Endothelial cell (in vitro differentiated cells): ENCODE data around the gene TDRD7. TPM values are rescaled to one million over a fixed set of nuclear protein-coding genes. Genes with fewer than 3 reads are reported as not detected.
A peak's percentile ranks its signal among the peaks of the same experiment; 100 is the strongest.

ENCODE experiments used
- DNase-seq: peaks from one replicate; pipeline ENCODE4 v3.0.0; 2021; ENCODE audit warnings: low spot score
- H3K27ac Mint-ChIP-seq: one replicate; pipeline ENCODE4 v1.8.0; 2021; ENCODE audit warnings: mixed read lengths, inconsistent platforms; ENCODE audit not compliant: unreplicated experiment
- H3K27me3 Mint-ChIP-seq: one replicate; pipeline ENCODE4 v1.8.0; 2021; ENCODE audit warnings: mild to moderate bottlenecking, moderate library complexity, mixed read lengths, inconsistent platforms; ENCODE audit not compliant: unreplicated experiment
- H3K36me3 Mint-ChIP-seq: one replicate; pipeline ENCODE4 v1.8.0; 2021; ENCODE audit warnings: mild to moderate bottlenecking, low read depth, mixed read lengths, inconsistent platforms; ENCODE audit not compliant: unreplicated experiment
- H3K4me1 Mint-ChIP-seq: one replicate; pipeline ENCODE4 v1.8.0; 2021; ENCODE audit warnings: mild to moderate bottlenecking, mixed read lengths, inconsistent platforms; ENCODE audit not compliant: unreplicated experiment
- H3K4me3 Mint-ChIP-seq: one replicate; pipeline ENCODE4 v1.8.0; 2021; ENCODE audit warnings: mild to moderate bottlenecking, mixed read lengths, inconsistent platforms; ENCODE audit not compliant: unreplicated experiment
- H3K9me3 Mint-ChIP-seq: one replicate; pipeline ENCODE4 v1.8.0; 2021; ENCODE audit warnings: mixed read lengths, inconsistent platforms; ENCODE audit not compliant: unreplicated experiment
- total RNA-seq: library from RNA; stranded (reverse); fragmentation: NEBNext Ultra II Directional; extraction: Animal tissue kit (Norgen Biotek cat#: 25700); gene quantifications from one replicate; pipeline ENCODE4 v1.2.1, GENCODE V29; 2021; ENCODE audit not compliant: unreplicated experiment
- TF ChIP-seq, protein P1 (sequence below): fragments of 200-600 bp; sonication (generic); IDR thresholded peaks from one replicate; pipeline ENCODE4 v1.5.0; 2021; ENCODE audit warnings: antibody characterized with exemption; ENCODE audit not compliant: unreplicated experiment

Gene TDRD7
- total RNA-seq, 1 donor from 2014 or later, result 17.5 TPM

DNA sequence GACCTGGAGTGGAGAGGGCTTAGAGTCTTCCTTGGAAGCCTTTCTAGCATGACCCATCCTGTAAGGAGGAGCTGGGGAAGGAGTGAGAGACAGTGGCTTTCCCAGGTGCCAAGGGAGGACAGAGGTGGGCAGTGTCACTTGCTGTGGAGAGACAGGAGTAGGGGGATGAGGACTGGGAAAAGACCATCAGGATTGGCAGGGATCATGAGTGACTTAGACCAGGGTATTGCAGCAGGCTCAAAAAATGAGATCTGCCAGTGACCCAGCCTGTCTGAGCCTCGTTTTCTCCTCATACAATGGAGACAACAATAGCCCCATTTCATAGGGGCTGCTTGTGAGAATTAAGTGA, 91.9 kb downstream of the TDRD7 start:
- no peak for DNase-seq
- H3K27ac Mint-ChIP-seq, result no peak overlapping the region
- peaks cover 21% of the 10 kb centered on the region for H3K4me1 Mint-ChIP-seq

DNA sequence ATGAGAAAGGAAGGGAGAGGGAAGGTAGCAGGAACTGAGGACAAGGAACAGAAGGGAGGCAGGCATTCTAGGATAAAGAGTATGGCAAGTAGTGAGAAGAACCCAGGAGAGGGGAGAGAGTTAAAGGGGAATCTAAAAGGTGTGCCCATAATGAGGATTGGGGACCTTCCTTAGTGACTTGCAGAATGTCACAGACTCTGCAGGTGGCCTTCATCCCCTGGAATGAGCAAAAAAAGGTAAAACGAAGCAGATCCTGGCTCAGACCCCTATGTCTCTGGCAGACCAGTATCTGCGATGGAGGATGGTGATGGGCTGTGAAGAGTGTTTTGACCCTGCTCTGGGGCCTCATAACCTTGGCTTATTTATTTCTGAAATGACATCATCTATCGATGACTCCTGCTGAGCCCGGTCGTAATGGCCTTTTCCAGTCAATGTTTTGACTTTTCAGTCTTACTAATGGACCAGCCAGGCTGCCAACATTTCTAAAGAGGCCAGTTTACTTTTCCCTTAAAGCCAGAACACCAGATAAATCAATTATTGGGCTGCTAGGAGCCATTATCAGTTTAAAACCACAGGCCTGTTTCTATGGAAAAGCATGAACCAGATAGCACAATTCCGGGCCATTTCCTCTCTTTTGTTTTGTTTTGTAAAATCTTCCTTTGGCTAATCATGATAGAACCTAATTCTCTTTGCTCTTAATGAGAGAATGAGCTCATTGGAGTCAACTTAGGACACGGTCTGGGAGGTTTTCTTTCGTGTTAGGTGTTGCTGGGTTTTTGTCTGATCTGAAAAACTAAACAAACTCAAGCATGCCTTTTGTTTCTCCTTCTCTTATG, 92.7 kb downstream of the TDRD7 start:
- H3K9me3 Mint-ChIP-seq, result no peaks in the 10 kb centered on the region
- H3K27me3 Mint-ChIP-seq, result peaks cover 15% of the 10 kb centered on the region
- H3K4me3 Mint-ChIP-seq, result no peak overlapping the region
- TF ChIP-seq, protein P1, sequence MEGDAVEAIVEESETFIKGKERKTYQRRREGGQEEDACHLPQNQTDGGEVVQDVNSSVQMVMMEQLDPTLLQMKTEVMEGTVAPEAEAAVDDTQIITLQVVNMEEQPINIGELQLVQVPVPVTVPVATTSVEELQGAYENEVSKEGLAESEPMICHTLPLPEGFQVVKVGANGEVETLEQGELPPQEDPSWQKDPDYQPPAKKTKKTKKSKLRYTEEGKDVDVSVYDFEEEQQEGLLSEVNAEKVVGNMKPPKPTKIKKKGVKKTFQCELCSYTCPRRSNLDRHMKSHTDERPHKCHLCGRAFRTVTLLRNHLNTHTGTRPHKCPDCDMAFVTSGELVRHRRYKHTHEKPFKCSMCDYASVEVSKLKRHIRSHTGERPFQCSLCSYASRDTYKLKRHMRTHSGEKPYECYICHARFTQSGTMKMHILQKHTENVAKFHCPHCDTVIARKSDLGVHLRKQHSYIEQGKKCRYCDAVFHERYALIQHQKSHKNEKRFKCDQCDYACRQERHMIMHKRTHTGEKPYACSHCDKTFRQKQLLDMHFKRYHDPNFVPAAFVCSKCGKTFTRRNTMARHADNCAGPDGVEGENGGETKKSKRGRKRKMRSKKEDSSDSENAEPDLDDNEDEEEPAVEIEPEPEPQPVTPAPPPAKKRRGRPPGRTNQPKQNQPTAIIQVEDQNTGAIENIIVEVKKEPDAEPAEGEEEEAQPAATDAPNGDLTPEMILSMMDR, result no peak
- peak overlapping the region; percentile 51 for H3K27ac Mint-ChIP-seq
- H3K4me1 Mint-ChIP-seq, result peaks cover 19% of the 10 kb centered on the region
- DNase-seq, result no peak
- peaks cover 9% of the 10 kb centered on the region for H3K36me3 Mint-ChIP-seq

More for the DNA sequence above, 91.9 kb downstream of the TDRD7 start:
- Mint-ChIP-seq H3K9me3 (no peaks in the 10 kb centered on the region), H3K36me3 (peaks cover 9% of the 10 kb centered on the region), H3K4me3 (peak overlapping the region; percentile 80), H3K27me3 (peaks cover 15% of the 10 kb centered on the region)
- TF ChIP-seq, protein P1, result no peak

DNA sequence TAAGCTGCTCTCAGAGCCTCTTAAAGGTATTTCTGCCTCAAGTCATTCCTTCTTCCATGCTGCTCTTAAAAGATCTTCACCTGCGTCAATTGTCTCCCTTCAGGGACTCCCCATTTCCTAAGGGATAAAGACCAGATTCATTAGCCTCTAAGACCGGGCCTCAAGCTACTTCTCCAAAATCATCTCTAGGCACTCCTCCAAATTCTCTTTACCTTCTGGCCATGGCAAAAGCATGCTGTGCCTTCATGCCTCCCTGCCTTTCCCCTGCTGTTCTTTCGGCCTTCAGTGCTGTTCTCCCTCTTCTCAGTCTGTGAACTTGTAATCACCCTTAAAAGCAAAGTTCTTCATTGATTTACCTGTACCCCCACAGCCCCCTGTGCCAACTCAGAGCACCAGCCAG, 93.9 kb downstream of the TDRD7 start:
- peaks cover 18% of the 10 kb centered on the region for H3K4me1 Mint-ChIP-seq
- no peak overlapping the region for H3K4me3 Mint-ChIP-seq
- TF ChIP-seq, protein P1, result no peak

DNA sequence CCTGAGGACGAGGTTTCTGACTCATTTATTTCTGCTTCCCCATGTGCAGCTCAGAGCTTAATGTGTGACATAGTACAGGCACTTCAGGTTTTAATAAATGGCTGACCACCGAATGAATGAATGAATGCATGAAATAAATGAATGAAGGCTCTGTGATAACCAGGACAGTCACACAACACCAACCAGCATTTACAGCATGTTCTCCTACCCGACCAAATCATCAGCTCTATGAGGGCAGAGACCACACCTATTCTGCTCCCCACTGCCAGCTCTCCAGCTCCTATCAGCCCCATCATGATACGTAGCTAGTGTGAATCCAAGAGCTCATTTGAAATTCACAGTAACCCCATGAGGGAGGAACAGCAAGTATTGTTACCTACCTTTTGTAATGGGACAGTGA, 94.4 kb downstream of the TDRD7 start:
- Mint-ChIP-seq H3K36me3 (peaks cover 9% of the 10 kb centered on the region), H3K27ac (no peak overlapping the region), H3K27me3 (peaks cover 11% of the 10 kb centered on the region), H3K4me3 (no peak overlapping the region), H3K4me1 (peaks cover 14% of the 10 kb centered on the region), H3K9me3 (no peaks in the 10 kb centered on the region)
- TF ChIP-seq, protein P1, result no peak
- no peak for DNase-seq

More for the DNA sequence above, 93.9 kb downstream of the TDRD7 start:
- Mint-ChIP-seq H3K36me3 (peaks cover 9% of the 10 kb centered on the region), H3K27me3 (peaks cover 14% of the 10 kb centered on the region), H3K9me3 (no peaks in the 10 kb centered on the region), H3K27ac (no peak overlapping the region)
- DNase-seq, result no peak

DNA sequence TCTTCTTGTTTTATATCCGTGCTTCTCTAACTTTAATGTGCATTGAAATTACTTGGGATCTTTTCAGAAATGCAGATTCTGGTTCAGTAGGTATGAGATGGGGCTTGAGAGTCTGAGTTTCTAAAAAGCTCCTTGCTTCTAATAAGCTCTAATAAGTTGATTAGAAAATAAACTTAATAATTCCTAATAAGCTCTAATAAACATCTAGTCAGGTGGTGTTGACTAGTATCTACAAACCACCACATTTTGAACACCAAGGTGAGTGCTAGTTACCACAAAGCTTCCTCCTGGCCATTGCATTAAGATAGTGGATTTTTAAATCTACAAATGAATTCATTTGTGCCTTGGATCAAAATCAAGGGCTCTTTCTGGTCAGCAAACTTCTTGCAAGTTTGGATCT, 94.9 kb downstream of the TDRD7 start:
- Mint-ChIP-seq H3K9me3 (no peaks in the 10 kb centered on the region), H3K36me3 (peaks cover 9% of the 10 kb centered on the region), H3K27me3 (peaks cover 11% of the 10 kb centered on the region), H3K4me1 (peaks cover 14% of the 10 kb centered on the region), H3K27ac (no peak overlapping the region), H3K4me3 (no peak overlapping the region)
- no peak for DNase-seq
- TF ChIP-seq, protein P1, result no peak
